K562 (cell line): ENCODE data around the gene SMIM45.
A peak's percentile ranks its signal among the peaks of the same experiment; 100 is the strongest.

ENCODE experiments used
- ARID2 ChIP-seq: fragments of 450-650 bp; IDR thresholded peaks from 2 replicates; pipeline ENCODE4 v1.6.1; 2017; ENCODE audit warnings: antibody characterized with exemption, mild to moderate bottlenecking
- BACH1 ChIP-seq: fragments of 200-800 bp; sonication (Bioruptor generic); IDR thresholded peaks from 2 replicates; pipeline ENCODE4 v1.6.1; 2016; ENCODE audit warnings: missing genetic modification characterization, missing compliant biosample characterization
- ELF1 ChIP-seq: fragments of 200-800 bp; sonication (Bioruptor generic); IDR thresholded peaks from 2 replicates; pipeline ENCODE4 v1.6.1; 2016; ENCODE audit warnings: missing genetic modification characterization, missing compliant biosample characterization
- FIP1L1 ChIP-seq: fragments of 200-400 bp; formaldehyde crosslinking; IDR thresholded peaks from 2 replicates; pipeline ENCODE4 v1.6.1; 2018; ENCODE audit warnings: mild to moderate bottlenecking, low read depth, low read length; ENCODE audit not compliant: poor library complexity, severe bottlenecking
- FOXA3 ChIP-seq, 2 experiments: fragments of 450-650 bp in 1 of 2; sonication (generic) in 1 of 2; formaldehyde crosslinking; IDR thresholded peaks in 1 of 2; conservative IDR thresholded peaks in 1 of 2; 2 replicates each; pipeline versions ENCODE4 v1.4.0 to v1.8.0; 2020 to 2022; ENCODE audit warnings: mild to moderate bottlenecking in 2 of 2, missing genetic modification reagents in 1 of 2
- HCFC1 ChIP-seq: IDR thresholded peaks from 2 replicates; pipeline ENCODE4 v1.6.1; 2012; ENCODE audit warnings: low read depth, low read length, improper control_type of control experiment
- HEY1 ChIP-seq: fragments of 250-450 bp; sonication (Bioruptor Pico); IDR thresholded peaks from 2 replicates; pipeline ENCODE4 v1.5.0; 2020; ENCODE audit warnings: mild to moderate bottlenecking, moderate library complexity, borderline replicate concordance
- HNRNPLL ChIP-seq: fragments of 200-400 bp; formaldehyde crosslinking; IDR thresholded peaks from 2 replicates; pipeline ENCODE4 v1.6.1; 2017; ENCODE audit warnings: low read length, low read depth, mild to moderate bottlenecking; ENCODE audit not compliant: poor library complexity, severe bottlenecking
- MCM5 ChIP-seq: fragments of 450-650 bp; IDR thresholded peaks from 2 replicates; pipeline ENCODE4 v1.6.1; 2016; ENCODE audit warnings: low read depth
- NCOR1 ChIP-seq: fragments of 450-650 bp; IDR thresholded peaks from 2 replicates; pipeline ENCODE4 v1.6.1; 2016; ENCODE audit warnings: mild to moderate bottlenecking, moderate library complexity
- NEUROD1 ChIP-seq: fragments of 150-350 bp; IDR thresholded peaks from 2 replicates; pipeline ENCODE4 v1.6.1; 2014; ENCODE audit warnings: borderline replicate concordance, low read length, low read depth; ENCODE audit not compliant: partially characterized antibody
- NR2C1 ChIP-seq, 2 experiments: fragments of 450-650 bp; IDR thresholded peaks; 2 replicates each; pipeline ENCODE4 v1.6.1; 2017; ENCODE audit warnings: mild to moderate bottlenecking in 2 of 2, antibody characterized with exemption in 1 of 2, inconsistent platforms in 1 of 2, missing compliant biosample characterization in 1 of 2, missing genetic modification characterization in 1 of 2
- POLR2G ChIP-seq: fragments of 200-400 bp; formaldehyde crosslinking; IDR thresholded peaks from 2 replicates; pipeline ENCODE4 v1.6.1; 2017; ENCODE audit warnings: low read depth, mild to moderate bottlenecking, antibody characterized with exemption, low read length, moderate library complexity
- YBX1 ChIP-seq: fragments of 450-650 bp; IDR thresholded peaks from 2 replicates; pipeline ENCODE4 v1.7.1; 2016; ENCODE audit warnings: mild to moderate bottlenecking
- ZFP36 ChIP-seq: fragments of 150-350 bp; IDR thresholded peaks from 2 replicates; pipeline ENCODE4 v1.6.1; 2018; ENCODE audit warnings: low read length, low read depth; ENCODE audit not compliant: partially characterized antibody
- TF ChIP-seq, protein P1 (sequence below): fragments of 450-650 bp; IDR thresholded peaks from 2 replicates; pipeline ENCODE4 v1.6.1; 2016; ENCODE audit warnings: borderline replicate concordance
- TF ChIP-seq, protein P2 (sequence below): sonication (generic); formaldehyde crosslinking; IDR thresholded peaks from 2 replicates; pipeline ENCODE4 v1.8.1; 2023; ENCODE audit warnings: mild to moderate bottlenecking, missing genetic modification reagents, moderate library complexity
- TF ChIP-seq, protein P3 (sequence below): sonication (generic); formaldehyde crosslinking; IDR thresholded peaks from 2 replicates; pipeline ENCODE4 v1.9.0; 2022; ENCODE audit warnings: mild to moderate bottlenecking, missing genetic modification reagents
- TF ChIP-seq, protein P4 (sequence below): fragments of 250-450 bp; sonication (Bioruptor Pico); IDR thresholded peaks from 2 replicates; pipeline ENCODE4 v1.5.0; 2021
- TF ChIP-seq, protein P5 (sequence below): fragments of 450-650 bp; IDR thresholded peaks from 2 replicates; pipeline ENCODE4 v1.6.1; 2016; ENCODE audit warnings: mild to moderate bottlenecking

Gene SMIM45

DNA sequence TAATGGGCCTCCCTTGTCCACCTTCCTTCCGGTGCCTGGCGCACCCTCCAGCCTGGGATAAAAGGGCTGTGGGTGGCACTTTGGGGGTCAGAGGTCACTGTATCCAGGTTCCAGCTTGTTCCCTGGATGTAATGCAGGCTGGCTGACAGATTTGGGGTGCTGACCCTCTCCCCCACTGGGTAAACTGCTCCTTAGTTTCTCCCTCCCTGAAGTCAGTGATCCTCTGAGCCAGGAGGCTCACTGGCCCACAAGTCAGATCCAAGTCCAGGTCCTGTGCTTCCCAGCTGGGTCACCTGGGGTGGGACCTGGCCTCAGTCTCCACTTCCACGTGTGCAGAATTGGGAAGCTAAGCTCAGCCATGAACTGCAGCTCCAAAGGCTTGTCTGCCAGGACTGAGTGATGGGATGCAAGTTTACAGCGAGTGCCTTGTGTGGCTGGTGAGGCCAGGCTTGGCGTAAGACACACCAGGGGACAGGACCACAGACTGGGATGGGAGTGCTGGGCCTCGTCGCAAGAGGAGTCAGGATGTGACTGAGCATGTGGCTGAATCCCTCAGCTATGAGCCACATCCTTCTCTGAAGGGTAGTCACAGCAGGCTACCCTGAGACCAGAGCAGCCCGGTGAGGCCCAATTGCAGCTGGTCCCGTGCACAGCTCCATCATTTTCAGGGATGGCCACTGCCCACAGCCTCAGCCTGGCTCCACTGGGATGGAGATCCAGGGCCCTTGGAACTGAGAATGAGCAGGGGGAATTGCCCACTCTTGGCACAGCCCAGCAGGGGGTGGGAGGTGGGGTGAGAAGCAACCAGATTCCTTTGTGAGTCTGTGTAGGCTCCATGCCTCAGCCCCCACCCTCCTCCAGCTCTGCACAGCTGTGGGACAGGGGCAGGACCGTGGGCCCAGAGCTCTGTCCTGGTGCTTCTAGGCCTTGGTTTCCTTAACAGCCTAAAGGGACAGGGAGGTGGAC lies 44.2 kb upstream of the SMIM45 start (continued):
- TF ChIP-seq, protein P1, sequence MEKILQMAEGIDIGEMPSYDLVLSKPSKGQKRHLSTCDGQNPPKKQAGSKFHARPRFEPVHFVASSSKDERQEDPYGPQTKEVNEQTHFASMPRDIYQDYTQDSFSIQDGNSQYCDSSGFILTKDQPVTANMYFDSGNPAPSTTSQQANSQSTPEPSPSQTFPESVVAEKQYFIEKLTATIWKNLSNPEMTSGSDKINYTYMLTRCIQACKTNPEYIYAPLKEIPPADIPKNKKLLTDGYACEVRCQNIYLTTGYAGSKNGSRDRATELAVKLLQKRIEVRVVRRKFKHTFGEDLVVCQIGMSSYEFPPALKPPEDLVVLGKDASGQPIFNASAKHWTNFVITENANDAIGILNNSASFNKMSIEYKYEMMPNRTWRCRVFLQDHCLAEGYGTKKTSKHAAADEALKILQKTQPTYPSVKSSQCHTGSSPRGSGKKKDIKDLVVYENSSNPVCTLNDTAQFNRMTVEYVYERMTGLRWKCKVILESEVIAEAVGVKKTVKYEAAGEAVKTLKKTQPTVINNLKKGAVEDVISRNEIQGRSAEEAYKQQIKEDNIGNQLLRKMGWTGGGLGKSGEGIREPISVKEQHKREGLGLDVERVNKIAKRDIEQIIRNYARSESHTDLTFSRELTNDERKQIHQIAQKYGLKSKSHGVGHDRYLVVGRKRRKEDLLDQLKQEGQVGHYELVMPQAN = no peak
- no peak for TF ChIP-seq HCFC1
- no peak for TF ChIP-seq ELF1 (tag)
- TF ChIP-seq MCM5 = no peak
- no peak for TF ChIP-seq ZFP36
- TF ChIP-seq ARID2 = no peak
- TF ChIP-seq NR2C1 (IDR thresholded peaks at IDR 0.05) = 0 out of 2 replicates have a peak, but pooled peaks have one; percentile 33
- peak; percentile 40; the same call in 1 of the 2 replicates for TF ChIP-seq NR2C1 (tag; IDR thresholded peaks at IDR 0.05)
- TF ChIP-seq, protein P2, sequence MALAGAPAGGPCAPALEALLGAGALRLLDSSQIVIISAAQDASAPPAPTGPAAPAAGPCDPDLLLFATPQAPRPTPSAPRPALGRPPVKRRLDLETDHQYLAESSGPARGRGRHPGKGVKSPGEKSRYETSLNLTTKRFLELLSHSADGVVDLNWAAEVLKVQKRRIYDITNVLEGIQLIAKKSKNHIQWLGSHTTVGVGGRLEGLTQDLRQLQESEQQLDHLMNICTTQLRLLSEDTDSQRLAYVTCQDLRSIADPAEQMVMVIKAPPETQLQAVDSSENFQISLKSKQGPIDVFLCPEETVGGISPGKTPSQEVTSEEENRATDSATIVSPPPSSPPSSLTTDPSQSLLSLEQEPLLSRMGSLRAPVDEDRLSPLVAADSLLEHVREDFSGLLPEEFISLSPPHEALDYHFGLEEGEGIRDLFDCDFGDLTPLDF (CRISPR knock-in tag) = no peak
- TF ChIP-seq POLR2G = 0 out of 2 replicates have a peak, but pooled peaks have one; percentile 49
- TF ChIP-seq, protein P3, sequence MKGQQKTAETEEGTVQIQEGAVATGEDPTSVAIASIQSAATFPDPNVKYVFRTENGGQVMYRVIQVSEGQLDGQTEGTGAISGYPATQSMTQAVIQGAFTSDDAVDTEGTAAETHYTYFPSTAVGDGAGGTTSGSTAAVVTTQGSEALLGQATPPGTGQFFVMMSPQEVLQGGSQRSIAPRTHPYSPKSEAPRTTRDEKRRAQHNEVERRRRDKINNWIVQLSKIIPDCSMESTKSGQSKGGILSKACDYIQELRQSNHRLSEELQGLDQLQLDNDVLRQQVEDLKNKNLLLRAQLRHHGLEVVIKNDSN (CRISPR knock-in tag) = no peak
- TF ChIP-seq HEY1 (CRISPR knock-in tag) = no peak
- TF ChIP-seq YBX1 = no peak
- TF ChIP-seq, protein P4, sequence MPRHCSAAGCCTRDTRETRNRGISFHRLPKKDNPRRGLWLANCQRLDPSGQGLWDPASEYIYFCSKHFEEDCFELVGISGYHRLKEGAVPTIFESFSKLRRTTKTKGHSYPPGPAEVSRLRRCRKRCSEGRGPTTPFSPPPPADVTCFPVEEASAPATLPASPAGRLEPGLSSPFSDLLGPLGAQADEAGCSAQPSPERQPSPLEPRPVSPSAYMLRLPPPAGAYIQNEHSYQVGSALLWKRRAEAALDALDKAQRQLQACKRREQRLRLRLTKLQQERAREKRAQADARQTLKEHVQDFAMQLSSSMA (CRISPR knock-in tag) = no peak
- TF ChIP-seq FIP1L1 = no peak
- no peak for TF ChIP-seq NCOR1
- TF ChIP-seq, protein P5, sequence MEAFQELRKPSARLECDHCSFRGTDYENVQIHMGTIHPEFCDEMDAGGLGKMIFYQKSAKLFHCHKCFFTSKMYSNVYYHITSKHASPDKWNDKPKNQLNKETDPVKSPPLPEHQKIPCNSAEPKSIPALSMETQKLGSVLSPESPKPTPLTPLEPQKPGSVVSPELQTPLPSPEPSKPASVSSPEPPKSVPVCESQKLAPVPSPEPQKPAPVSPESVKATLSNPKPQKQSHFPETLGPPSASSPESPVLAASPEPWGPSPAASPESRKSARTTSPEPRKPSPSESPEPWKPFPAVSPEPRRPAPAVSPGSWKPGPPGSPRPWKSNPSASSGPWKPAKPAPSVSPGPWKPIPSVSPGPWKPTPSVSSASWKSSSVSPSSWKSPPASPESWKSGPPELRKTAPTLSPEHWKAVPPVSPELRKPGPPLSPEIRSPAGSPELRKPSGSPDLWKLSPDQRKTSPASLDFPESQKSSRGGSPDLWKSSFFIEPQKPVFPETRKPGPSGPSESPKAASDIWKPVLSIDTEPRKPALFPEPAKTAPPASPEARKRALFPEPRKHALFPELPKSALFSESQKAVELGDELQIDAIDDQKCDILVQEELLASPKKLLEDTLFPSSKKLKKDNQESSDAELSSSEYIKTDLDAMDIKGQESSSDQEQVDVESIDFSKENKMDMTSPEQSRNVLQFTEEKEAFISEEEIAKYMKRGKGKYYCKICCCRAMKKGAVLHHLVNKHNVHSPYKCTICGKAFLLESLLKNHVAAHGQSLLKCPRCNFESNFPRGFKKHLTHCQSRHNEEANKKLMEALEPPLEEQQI = no peak
- TF ChIP-seq BACH1 (tag) = no peak
- TF ChIP-seq NEUROD1 = no peak
- TF ChIP-seq FOXA3 (CRISPR knock-in tag; conservative IDR thresholded peaks at IDR 0.05 in 1 of 2, IDR thresholded peaks at IDR 0.05 in 1 of 2) = no peak
- no peak for TF ChIP-seq HNRNPLL
